Panc1 (cell line): ENCODE data around the gene DNER. TPM values are rescaled to one million over a fixed set of nuclear protein-coding genes. Genes with fewer than 3 reads are reported as not detected.

ENCODE experiments used
- ATAC-seq: fragments of 200-7000 bp; cut with Tn5 transposase; 2 replicates; pipeline ENCODE4 v1.9.1; 2020; ENCODE audit warnings: mild to moderate bottlenecking, moderate library complexity
- BruUV-seq: library from RNA; stranded (reverse); fragments of 400-500 nt; replicated peaks from 2 replicates; lab custom pipeline; 2021; lab: Mats Ljungman, UMichigan
- CTCF ChIA-PET: fragments of 300-600 bp; sonication (Branson Sonifier 250); formaldehyde crosslinking; loops from one replicate; lab custom pipeline; 2022; ENCODE audit warnings: antibody characterized with exemption; lab: Charles Lee
- POLR2A ChIA-PET: fragments of 300-600 bp; sonication (Branson Sonifier 250); formaldehyde crosslinking; loops from one replicate; lab custom pipeline; 2022; ENCODE audit warnings: antibody characterized with exemption; lab: Charles Lee
- DNase-seq: peaks from one replicate; pipeline ENCODE4 v3.0.0-alpha.2; 2010; ENCODE audit warnings: low read depth, low spot score
- H3K27ac ChIP-seq: 2 replicates; pipeline ENCODE4 v1.5.1; 2011; ENCODE audit warnings: mild to moderate bottlenecking, low read length, inconsistent platforms
- H3K27me3 ChIP-seq: fragments of 200-500 bp; sonication (Bioruptor generic); 2 replicates; pipeline ENCODE4 v1.6.0; 2014; ENCODE audit warnings: low read length, inconsistent platforms; ENCODE audit not compliant: control insufficient read depth, insufficient read depth
- H3K36me3 ChIP-seq: fragments of 200-500 bp; sonication (Bioruptor generic); 2 replicates; pipeline ENCODE4 v1.5.1; 2014; ENCODE audit warnings: inconsistent platforms, mild to moderate bottlenecking, low read length, moderate library complexity; ENCODE audit not compliant: control insufficient read depth, insufficient read depth
- H3K4me1 ChIP-seq: 2 replicates; pipeline ENCODE4 v1.5.1; 2011; ENCODE audit warnings: inconsistent platforms, mild to moderate bottlenecking, low read length, moderate library complexity; ENCODE audit not compliant: control insufficient read depth, insufficient read depth
- H3K4me3 ChIP-seq, 2 experiments: 2 replicates each; pipeline ENCODE4 v1.5.1; 2011 to 2012; ENCODE audit warnings: low read depth in 2 of 2, low read length in 2 of 2, mild to moderate bottlenecking in 2 of 2, inconsistent platforms in 1 of 2, moderate library complexity in 1 of 2
- H3K9me3 ChIP-seq: fragments of 200-500 bp; sonication (Bioruptor generic); 2 replicates; pipeline ENCODE4 v1.5.1; 2014; ENCODE audit warnings: low read depth, mild to moderate bottlenecking, inconsistent platforms, low read length, moderate library complexity; ENCODE audit not compliant: control insufficient read depth, insufficient read depth
- POLR2AphosphoS5 ChIP-seq: IDR thresholded peaks from 2 replicates; pipeline ENCODE4 v1.6.1; 2012; ENCODE audit warnings: mild to moderate bottlenecking, low read depth, low read length, moderate library complexity
- SIN3A ChIP-seq: IDR thresholded peaks from 2 replicates; pipeline ENCODE4 v1.6.1; 2012; ENCODE audit warnings: low read depth, mild to moderate bottlenecking, low read length, moderate library complexity, borderline replicate concordance; ENCODE audit not compliant: insufficient read depth
- TCF7L2 ChIP-seq: IDR thresholded peaks from 2 replicates; pipeline ENCODE4 v1.6.1; 2011; ENCODE audit warnings: mild to moderate bottlenecking, low read depth, low read length, inconsistent platforms
- in situ Hi-C: cut with HindIII; loops from 2 replicates; pipeline ENCODE4 v1.10.0; 2016; ENCODE audit warnings: low sequenced_read_pairs, low pct_unique_long_range_greater_than_20kb
- intact Hi-C: fragments of 100-400 bp; cut with micrococcal nuclease; formaldehyde crosslinking; loops from one replicate; pipeline ENCODE4 v1.10.0; 2022; ENCODE audit not compliant: unreplicated experiment
- total RNA-seq: library from RNA; stranded (reverse); gene quantifications from one replicate; pipeline ENCODE4 v1.2.1, GENCODE V29; 2021; ENCODE audit not compliant: unreplicated experiment
- TF ChIP-seq, protein P1 (sequence below), 2 experiments: IDR thresholded peaks; 2 replicates each; pipeline ENCODE4 v1.6.1; 2011 to 2012; ENCODE audit warnings: low read depth in 2 of 2, control low read depth in 1 of 2, low read length in 1 of 2, mild to moderate bottlenecking in 1 of 2, moderate library complexity in 1 of 2; ENCODE audit not compliant: insufficient read depth in 1 of 2
- TF ChIP-seq, protein P2 (sequence below): fragments of 450-650 bp; IDR thresholded peaks from 2 replicates; pipeline ENCODE4 v1.5.1; 2017; ENCODE audit warnings: mild to moderate bottlenecking

The DNER gene
- total RNA-seq, 1 experiment from 2014 or later, result 0.31 TPM

DNA sequence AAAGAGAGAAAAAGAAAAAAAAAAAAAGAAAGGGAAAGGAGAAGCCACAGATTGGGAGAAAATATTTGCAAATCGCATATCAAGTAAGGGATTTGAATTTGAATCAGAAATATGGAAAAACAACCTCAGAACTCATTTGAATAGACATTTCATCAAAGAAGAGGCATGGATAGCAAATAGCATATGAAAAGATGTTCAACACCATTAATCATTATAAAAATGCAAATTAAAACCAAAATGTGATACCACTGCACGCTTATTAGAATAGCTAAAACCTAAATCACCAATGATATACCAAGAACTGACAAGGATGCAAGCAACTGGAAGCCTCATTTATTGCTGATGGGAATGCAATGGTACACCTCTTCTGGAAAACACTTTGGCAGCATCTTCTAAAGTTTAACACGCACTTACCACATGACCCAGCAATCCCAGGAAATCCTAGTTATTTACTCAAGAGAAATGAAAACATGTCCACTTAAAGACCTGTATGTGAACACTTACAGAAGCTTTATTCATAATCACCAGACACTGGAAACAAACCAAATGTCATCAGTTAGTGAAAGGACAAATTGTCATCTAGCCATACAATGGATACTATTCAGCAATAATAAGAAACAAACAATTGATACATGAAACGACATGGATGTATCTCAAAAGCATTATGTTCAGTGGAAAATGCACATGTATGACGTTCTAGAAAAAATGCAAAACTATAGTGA is 10.3 kb downstream of the DNER start:
- H3K4me3 ChIP-seq, result no peak overlapping the region

DNA sequence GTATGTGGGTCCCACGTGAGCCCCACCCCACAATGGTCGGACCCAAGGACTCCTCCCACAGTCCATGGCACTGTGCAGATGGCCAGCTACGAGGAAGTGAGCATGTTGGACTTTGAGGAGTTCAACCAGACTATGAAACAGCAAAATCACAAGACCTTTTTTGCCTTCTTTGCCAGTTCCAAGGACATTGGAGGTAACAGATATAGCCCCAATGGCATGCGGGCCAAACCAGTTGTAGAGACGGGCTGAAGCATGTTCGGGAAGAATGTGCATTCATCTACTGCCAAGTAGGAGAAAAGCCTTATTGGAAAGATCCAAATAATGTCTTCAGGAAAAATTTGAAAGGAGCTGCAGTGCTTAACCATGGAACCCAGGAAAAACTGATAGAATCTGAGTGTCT is 12.6 kb downstream of the DNER start:
- no peaks in the 10 kb centered on the region for H3K4me1 ChIP-seq
- TF ChIP-seq TCF7L2, result no peak
- TF ChIP-seq, protein P1, sequence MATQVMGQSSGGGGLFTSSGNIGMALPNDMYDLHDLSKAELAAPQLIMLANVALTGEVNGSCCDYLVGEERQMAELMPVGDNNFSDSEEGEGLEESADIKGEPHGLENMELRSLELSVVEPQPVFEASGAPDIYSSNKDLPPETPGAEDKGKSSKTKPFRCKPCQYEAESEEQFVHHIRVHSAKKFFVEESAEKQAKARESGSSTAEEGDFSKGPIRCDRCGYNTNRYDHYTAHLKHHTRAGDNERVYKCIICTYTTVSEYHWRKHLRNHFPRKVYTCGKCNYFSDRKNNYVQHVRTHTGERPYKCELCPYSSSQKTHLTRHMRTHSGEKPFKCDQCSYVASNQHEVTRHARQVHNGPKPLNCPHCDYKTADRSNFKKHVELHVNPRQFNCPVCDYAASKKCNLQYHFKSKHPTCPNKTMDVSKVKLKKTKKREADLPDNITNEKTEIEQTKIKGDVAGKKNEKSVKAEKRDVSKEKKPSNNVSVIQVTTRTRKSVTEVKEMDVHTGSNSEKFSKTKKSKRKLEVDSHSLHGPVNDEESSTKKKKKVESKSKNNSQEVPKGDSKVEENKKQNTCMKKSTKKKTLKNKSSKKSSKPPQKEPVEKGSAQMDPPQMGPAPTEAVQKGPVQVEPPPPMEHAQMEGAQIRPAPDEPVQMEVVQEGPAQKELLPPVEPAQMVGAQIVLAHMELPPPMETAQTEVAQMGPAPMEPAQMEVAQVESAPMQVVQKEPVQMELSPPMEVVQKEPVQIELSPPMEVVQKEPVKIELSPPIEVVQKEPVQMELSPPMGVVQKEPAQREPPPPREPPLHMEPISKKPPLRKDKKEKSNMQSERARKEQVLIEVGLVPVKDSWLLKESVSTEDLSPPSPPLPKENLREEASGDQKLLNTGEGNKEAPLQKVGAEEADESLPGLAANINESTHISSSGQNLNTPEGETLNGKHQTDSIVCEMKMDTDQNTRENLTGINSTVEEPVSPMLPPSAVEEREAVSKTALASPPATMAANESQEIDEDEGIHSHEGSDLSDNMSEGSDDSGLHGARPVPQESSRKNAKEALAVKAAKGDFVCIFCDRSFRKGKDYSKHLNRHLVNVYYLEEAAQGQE (IDR thresholded peaks at IDR 0.05; ENCODE audit: insufficient read depth in 1 of 2, low read depth in 2 of 2, low read length in 1 of 2), result no peak
- no peak for TF ChIP-seq POLR2AphosphoS5
- TF ChIP-seq, protein P2, sequence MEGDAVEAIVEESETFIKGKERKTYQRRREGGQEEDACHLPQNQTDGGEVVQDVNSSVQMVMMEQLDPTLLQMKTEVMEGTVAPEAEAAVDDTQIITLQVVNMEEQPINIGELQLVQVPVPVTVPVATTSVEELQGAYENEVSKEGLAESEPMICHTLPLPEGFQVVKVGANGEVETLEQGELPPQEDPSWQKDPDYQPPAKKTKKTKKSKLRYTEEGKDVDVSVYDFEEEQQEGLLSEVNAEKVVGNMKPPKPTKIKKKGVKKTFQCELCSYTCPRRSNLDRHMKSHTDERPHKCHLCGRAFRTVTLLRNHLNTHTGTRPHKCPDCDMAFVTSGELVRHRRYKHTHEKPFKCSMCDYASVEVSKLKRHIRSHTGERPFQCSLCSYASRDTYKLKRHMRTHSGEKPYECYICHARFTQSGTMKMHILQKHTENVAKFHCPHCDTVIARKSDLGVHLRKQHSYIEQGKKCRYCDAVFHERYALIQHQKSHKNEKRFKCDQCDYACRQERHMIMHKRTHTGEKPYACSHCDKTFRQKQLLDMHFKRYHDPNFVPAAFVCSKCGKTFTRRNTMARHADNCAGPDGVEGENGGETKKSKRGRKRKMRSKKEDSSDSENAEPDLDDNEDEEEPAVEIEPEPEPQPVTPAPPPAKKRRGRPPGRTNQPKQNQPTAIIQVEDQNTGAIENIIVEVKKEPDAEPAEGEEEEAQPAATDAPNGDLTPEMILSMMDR, result no peak
- no peak for TF ChIP-seq SIN3A
- ChIA-PET POLR2A (no interaction called here), CTCF (interaction anchor here (0.7 kb wide), 1 partner anchor 8 kb away, joined by 3 read pairs; no protein-coding TSS in a partner anchor)
- no peaks in the 10 kb centered on the region for H3K9me3 ChIP-seq
- H3K27ac ChIP-seq, result no peak overlapping the region
- in situ Hi-C loops (no loop called here), intact Hi-C loops (no loop called here)
- H3K4me3 ChIP-seq, result no peak overlapping the region
- ATAC-seq, result no peak
- no TSS peak for BruUV-seq
- no peak for DNase-seq
- peaks cover 15% of the 10 kb centered on the region for H3K27me3 ChIP-seq
- H3K36me3 ChIP-seq, result no peaks in the 10 kb centered on the region

More for the DNA sequence above, 10.3 kb downstream of the DNER start:
- intact Hi-C loops (no loop called here), in situ Hi-C loops (no loop called here)
- Histone ChIP-seq H3K36me3 (no peaks in the 10 kb centered on the region), H3K4me1 (no peaks in the 10 kb centered on the region), H3K9me3 (no peaks in the 10 kb centered on the region), H3K27ac (no peak overlapping the region), H3K27me3 (peaks cover 21% of the 10 kb centered on the region)
- DNase-seq, result no peak
- CTCF ChIA-PET, result no interaction called here
- ATAC-seq, result no peak
- TF ChIP-seq, protein P2, result no peak
- TF ChIP-seq SIN3A, result no peak
- TF ChIP-seq POLR2AphosphoS5, result no peak
- TF ChIP-seq, protein P1 (IDR thresholded peaks at IDR 0.05; ENCODE audit: insufficient read depth in 1 of 2, low read depth in 2 of 2, low read length in 1 of 2), result no peak
- no peak for TF ChIP-seq TCF7L2
- BruUV-seq, result no TSS peak
- POLR2A ChIA-PET, result no interaction called here
